Nucleus accumbens (tissue), 56 donors: ENCODE measurements around the gene EZH2.

Source experiments
- DNase-seq, 56 donors: peaks; one replicate each; lab custom pipeline; 2025; lab: John Stamatoyannopoulos, UW

EZH2 gene

GRCh38 chr7:148884049-148884298 lies at the start of gene EZH2:
Gene EZH2 (minus strand): TSS chr7:148884291. CDS start chr7:148847298, 36,993 bp downstream.
- peak in 1 of 56 donors; percentile 60 for DNase-seq

GRCh38 chr7:148931470-148931869 lies 47.4 kb upstream of the EZH2 start:
- no peak for DNase-seq

- no peak for DNase-seq
These were observed 46.2 kb upstream of the EZH2 start for GRCh38 chr7:148930335-148930734.

DNA sequence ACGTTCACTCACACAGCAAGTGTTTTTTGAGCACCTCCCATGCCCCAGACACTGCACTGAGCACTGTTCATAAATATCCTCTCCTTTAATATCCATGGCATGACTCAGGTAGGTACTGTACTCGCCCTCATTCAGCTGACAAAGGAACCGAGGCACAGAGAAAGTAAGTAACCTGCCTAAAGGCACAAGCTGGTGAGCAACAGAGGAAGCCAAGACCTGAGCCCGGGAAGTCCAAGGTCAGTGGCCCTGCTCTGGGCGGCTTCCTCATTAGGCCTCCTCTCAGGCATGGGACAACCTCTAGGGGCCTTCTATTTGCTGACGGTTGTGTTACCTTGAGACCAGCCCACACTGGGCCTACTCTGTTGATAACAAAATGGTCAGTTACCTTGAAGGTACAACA lies 45.1 kb upstream of the EZH2 start:
- DNase-seq = no peak

- no peak for DNase-seq
These were observed 43.3 kb upstream of the EZH2 start for GRCh38 chr7:148927123-148928045.

DNA sequence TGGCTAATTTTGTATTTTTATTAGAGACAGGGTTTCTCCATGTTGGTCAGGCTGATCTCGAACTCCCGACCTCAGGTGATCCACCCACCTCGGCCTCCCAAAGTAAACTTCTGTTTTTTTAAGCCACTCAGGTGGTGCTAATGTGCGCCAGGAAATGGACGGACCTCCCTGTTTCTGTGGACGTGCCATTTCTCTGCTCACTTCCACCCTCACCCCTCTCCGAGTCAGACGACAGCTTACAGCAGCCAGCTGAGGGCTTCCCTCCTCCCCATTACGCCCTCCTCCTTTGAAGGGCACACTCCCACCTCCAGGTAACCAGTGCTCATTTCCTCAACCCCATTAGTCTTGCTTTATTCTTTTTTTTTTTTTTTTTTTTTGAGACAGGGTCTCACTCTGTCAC lies 41.7 kb upstream of the EZH2 start:
- no peak for DNase-seq

- no peak for DNase-seq
These were observed 39.9 kb upstream of the EZH2 start for GRCh38 chr7:148924011-148924410.

- no peak for DNase-seq
These were observed 37.7 kb upstream of the EZH2 start for GRCh38 chr7:148921806-148922205.

GRCh38 chr7:148921189-148921588 lies 37.1 kb upstream of the EZH2 start:
- no peak for DNase-seq

- no peak for DNase-seq
These were observed 35.8 kb upstream of the EZH2 start for GRCh38 chr7:148919859-148920258.

DNA sequence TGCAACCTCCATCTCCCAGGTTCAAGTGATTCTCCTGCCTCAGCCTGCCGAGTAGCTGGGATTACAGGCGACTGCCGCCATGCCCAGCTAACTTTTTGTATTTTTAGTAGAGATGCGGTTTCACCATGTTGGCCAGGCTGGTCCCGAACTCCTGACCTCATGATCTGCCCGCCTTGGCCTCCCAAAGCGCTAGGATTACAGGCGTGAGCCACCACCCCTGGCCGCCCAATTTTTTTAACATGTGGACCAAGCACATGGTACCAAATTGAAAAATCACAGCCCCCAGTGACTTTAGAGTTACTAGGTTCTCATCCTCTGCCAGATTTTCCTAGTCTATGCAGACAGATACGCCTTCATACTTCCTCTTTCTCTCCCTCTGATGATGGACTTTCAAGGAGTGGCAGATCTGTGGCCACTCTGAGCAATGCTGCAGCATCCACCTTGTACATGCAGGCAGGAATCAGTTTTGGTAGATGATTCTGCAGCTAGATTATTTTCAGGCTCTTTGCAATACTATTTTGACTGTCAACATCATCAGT lies 34.0 kb upstream of the EZH2 start:
- no peak for DNase-seq

DNA sequence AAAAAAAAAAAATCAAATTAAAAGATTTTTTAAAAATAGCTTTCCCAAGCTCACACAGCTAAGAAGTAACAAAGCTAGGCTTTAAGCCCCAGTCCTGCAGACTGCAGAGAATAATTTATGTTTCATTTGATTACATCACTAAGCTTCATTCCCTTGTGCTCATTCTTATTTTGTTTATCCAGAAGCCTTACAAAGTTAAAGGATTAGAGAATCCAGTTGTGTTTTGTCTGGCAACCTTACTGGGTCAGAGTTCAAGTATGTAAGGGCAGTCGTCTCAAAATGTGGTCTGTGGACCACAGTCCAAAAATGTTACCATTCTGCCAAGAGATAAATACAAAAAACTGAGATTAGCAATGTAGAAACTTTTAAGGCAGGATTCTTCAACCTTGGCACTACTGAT lies 32.1 kb upstream of the EZH2 start:
- no peak for DNase-seq

GRCh38 chr7:148915211-148915610 lies 31.1 kb upstream of the EZH2 start:
- DNase-seq = no peak

DNA sequence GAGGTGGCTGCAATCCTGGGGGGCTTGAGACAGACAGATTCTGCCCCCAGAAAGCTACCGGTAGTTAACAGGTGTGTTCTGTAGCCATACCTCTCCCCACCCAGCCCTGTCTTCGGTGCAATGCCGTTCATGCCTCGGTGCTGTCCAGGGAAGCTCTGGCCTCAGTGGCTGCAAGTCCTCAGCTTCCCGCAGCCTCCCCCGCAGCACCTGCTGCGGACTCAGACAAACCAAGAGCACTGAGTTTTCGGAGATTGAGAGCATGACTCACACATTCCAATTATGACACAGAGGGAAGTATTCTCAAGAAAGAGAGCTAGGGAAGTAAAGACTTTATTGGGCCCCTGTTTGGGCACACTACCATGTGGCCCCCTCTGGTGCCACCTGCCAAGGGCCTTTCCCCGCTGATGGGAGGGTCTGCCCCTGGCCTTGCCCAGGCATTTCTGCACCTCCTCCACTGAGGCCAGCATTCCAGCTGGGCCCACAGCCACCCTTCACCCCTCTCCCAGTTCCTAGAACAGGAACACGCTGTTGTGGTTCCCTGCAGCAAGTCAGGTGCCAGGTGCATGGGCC lies 30.2 kb upstream of the EZH2 start:
- peak in 5 of 56 donors; percentile 3 to 19 (median 9) for DNase-seq

- no peak for DNase-seq
These were observed 28.9 kb upstream of the EZH2 start for GRCh38 chr7:148912758-148913541.

- DNase-seq = no peak
These were observed 28.1 kb upstream of the EZH2 start for GRCh38 chr7:148912151-148912550.

DNA sequence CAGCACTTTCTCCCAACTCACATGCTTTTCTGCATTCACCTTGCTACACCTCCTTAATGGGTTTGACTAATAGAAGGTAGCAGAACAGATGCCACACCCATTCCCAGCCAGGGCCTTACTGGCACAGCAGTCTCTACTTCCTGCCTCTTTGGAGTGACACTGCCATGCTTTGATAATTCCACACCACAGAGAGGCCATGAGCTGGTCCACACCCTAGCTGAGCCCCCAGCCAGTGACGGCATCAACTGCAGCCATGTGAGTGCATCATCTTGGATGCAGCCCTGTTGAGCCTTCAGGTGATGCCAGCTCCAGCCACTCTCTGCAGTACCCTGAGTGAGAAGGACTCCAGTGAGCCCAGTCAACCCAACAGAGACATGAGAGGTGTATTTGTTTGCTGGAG lies 27.5 kb upstream of the EZH2 start:
- no peak for DNase-seq

DNA sequence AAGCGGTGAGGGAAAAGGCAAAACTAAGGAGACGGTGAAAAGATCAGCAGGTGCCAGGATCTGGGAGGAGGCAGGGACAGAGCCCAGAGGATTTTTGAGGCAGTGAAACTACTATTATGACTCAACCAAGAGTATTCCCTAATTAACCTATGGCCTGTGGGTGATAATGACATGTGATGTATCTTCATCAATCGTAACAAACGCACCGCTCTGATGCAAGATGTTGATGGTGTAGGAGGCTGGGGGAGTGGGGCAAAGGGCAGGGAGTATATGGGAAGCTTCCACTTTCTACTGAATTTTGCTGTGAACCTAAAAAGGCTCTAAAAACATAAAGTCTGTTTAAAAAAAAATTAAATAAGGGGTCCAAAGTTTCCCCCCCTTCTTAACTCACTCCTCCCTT lies 25.5 kb upstream of the EZH2 start:
- no peak for DNase-seq

- no peak for DNase-seq
These were observed 22.8 kb upstream of the EZH2 start for GRCh38 chr7:148906707-148907498.

GRCh38 chr7:148905093-148905666 lies 21.1 kb upstream of the EZH2 start:
- DNase-seq = no peak
